ENCODE data around the gene RIPOR2. TPM values are rescaled to one million over a fixed set of nuclear protein-coding genes. Genes with fewer than 3 reads are reported as not detected.

Gene RIPOR2
- total RNA-seq, 1 donor from 2014 or later: 38.0 TPM

DNA sequence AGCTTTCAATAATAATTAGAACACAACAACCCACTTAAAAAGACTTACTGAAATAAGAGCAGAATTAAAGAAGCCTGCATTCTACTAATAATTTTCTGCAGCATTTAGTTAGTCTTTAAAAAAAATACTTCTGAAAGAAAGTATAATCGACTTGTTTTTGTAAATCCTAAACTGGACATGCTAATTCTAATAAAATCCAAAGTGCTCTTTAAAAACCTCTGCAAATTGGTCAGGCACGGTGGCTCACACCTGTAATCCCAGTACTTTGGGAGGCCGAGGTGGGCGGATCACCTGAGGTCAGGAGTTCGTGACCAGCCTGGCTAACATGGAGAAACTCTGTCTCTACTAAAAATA lies 79.5 kb downstream of the RIPOR2 start:
- TF ChIP-seq, protein P1, sequence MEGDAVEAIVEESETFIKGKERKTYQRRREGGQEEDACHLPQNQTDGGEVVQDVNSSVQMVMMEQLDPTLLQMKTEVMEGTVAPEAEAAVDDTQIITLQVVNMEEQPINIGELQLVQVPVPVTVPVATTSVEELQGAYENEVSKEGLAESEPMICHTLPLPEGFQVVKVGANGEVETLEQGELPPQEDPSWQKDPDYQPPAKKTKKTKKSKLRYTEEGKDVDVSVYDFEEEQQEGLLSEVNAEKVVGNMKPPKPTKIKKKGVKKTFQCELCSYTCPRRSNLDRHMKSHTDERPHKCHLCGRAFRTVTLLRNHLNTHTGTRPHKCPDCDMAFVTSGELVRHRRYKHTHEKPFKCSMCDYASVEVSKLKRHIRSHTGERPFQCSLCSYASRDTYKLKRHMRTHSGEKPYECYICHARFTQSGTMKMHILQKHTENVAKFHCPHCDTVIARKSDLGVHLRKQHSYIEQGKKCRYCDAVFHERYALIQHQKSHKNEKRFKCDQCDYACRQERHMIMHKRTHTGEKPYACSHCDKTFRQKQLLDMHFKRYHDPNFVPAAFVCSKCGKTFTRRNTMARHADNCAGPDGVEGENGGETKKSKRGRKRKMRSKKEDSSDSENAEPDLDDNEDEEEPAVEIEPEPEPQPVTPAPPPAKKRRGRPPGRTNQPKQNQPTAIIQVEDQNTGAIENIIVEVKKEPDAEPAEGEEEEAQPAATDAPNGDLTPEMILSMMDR (IDR thresholded peaks at IDR 0.05): no peak
- intact Hi-C loops (cut with DNase I): loop anchor here (5.0 to 10.0 kb wide), 2 partner anchors 159 to 211 kb away; no protein-coding TSS in a partner anchor
- ATAC-seq: no peak
- no peaks in the 10 kb centered on the region for H3K27me3 ChIP-seq (ENCODE audit: low read depth)
- peaks cover 20% of the 10 kb centered on the region for H3K36me3 ChIP-seq
- peak overlapping the region; percentile 44 for H3K27ac ChIP-seq
- no peak for DNase-seq
- no peaks in the 10 kb centered on the region for H3K9me3 ChIP-seq
- H3K4me3 ChIP-seq: no peak overlapping the region
- peaks cover 36% of the 10 kb centered on the region for H3K4me1 ChIP-seq

DNA sequence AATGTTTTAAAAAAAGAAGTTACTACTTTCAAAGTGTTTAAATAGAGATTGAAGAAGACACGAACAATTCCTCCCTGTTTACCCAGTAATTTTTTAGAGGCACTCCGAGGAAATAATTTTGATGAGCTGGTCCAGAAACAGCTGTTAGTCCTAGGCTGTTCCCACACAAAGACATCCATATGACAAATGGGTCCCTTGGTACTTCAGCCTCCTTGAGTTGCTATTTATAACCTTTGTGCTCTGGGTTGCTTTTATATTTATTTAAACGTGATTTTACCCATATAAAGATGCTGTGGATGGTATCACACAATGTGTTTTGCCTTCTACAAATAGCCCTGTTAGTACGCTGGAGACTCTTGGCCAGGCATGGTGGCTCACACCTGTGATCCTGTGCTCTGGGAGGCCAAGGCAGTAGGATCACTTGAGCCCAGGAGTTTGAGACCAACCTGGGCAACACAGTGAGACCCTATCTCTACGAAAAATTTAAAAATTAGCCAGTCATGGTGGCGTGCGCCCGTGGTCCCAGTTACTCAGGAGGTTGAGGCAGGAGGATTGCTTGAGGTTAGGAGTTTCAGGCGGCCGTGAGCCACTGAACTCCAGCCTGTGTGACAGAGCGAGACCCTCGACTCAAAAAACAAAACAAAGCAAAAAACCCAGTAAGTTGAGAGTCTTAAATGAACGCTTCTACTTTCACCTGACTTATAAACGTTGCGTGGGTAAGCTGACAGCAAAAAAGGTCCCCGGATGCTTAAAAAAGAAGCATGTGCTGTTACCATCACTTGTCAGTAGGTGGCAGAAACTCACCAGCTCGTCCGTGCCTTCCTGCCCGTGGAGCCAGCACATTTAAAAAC lies 80.1 kb downstream of the RIPOR2 start:
- ATAC-seq: peak; percentile 78 to 84
- Histone ChIP-seq H3K4me3 (no peak overlapping the region), H3K4me1 (peaks cover 36% of the 10 kb centered on the region), H3K27me3 (ENCODE audit: low read depth) (no peaks in the 10 kb centered on the region), H3K27ac (peak overlapping the region; percentile 44), H3K9me3 (no peaks in the 10 kb centered on the region), H3K36me3 (peaks cover 16% of the 10 kb centered on the region)
- DNase-seq: peak; percentile 68
- intact Hi-C loops (cut with DNase I): loop anchor here (5.0 to 10.0 kb wide), 2 partner anchors 159 to 212 kb away; no protein-coding TSS in a partner anchor
- TF ChIP-seq, protein P1 (IDR thresholded peaks at IDR 0.05): peak; percentile 88

DNA sequence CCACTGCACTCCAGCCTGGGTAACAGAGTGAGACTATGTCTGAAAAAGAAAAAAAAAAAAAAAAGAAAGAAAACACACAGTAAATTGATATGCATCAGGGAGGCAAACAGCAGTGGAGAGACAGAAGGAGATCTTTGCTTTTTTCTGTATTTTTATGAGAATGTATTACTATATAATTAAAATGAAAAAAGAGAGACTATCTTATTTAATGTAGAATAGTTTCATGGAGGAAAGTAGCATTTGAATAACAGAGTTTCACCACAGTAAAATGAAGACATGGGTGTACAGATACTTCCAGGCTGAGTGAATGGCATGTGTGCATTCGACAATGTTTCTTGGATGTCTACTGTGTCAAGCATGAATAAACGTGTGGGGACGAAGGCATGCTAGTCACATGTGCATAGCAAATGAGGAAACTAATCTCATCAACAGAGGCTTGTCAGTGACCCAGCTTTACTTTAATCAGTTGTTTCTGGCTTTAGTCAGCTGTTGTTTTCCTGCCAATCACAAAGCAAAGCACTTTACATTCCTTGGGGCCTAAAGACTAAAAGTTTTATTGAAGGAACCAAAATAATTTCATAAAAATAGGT lies 81.6 kb downstream of the RIPOR2 start:
- peaks cover 27% of the 10 kb centered on the region for H3K36me3 ChIP-seq
- peaks cover 35% of the 10 kb centered on the region for H3K4me1 ChIP-seq
- no peak for DNase-seq
- no peaks in the 10 kb centered on the region for H3K27me3 ChIP-seq (ENCODE audit: low read depth)
- H3K27ac ChIP-seq: no peak overlapping the region
- TF ChIP-seq, protein P1 (IDR thresholded peaks at IDR 0.05): no peak
- intact Hi-C loops (cut with DNase I): loop anchor here (10.0 kb wide), 1 partner anchor 161 kb away; no protein-coding TSS in a partner anchor
- no peak overlapping the region for H3K4me3 ChIP-seq
- ATAC-seq: no peak
- H3K9me3 ChIP-seq: no peaks in the 10 kb centered on the region

DNA sequence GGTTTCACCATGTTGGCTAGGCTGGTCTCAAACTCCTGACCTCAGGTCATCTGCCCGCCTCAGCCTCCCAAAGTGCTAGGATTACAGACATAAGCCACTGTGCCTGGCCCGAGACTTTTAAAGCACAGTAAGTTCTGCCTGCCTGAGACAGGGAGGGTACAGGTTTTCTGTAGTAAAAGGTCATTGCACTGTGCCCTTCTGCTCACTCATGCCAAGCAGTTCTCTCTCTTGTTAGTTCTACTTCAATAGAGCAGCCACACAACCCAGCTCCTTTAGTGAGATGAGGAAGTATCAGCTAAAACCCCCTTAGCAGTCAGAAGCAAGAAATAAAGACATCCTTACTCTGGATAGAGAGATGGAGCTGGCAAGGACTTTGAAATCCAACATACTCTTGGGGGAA lies 84.7 kb downstream of the RIPOR2 start:
- H3K4me1 ChIP-seq: peaks cover 6% of the 10 kb centered on the region
- ATAC-seq (no peak), DNase-seq (no peak)
- TF ChIP-seq, protein P1 (IDR thresholded peaks at IDR 0.05): no peak
- peaks cover 51% of the 10 kb centered on the region for H3K36me3 ChIP-seq
- intact Hi-C loops (cut with DNase I): loop anchor here (10.0 kb wide), 1 partner anchor 164 kb away; no protein-coding TSS in a partner anchor
- no peaks in the 10 kb centered on the region for H3K27me3 ChIP-seq (ENCODE audit: low read depth)
- H3K4me3 ChIP-seq: no peak overlapping the region
- H3K9me3 ChIP-seq: no peaks in the 10 kb centered on the region
- H3K27ac ChIP-seq: no peak overlapping the region

DNA sequence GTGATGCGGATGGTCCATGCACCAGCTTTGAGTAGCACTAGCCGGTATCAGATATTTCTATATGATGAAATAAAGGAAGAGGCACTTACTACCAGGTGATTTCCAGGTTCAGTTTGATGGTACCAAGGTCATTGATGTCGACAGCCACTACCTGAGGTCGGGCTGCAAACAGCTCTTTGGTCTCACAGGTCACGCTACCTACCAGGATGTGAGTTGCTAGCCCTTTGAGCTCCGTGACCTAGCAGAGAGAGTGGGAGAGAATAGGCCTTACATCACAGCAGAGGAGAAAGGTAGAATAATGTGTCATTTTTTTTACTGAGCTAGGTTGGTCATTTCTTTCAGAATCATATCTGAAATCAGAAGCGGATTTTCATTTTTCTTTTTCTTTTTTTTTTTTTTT lies 86.0 kb downstream of the RIPOR2 start:
- no peaks in the 10 kb centered on the region for H3K27me3 ChIP-seq (ENCODE audit: low read depth)
- H3K27ac ChIP-seq: no peak overlapping the region
- ATAC-seq: no peak
- TF ChIP-seq, protein P1 (IDR thresholded peaks at IDR 0.05): no peak
- no peak overlapping the region for H3K4me3 ChIP-seq
- no peaks in the 10 kb centered on the region for H3K4me1 ChIP-seq
- DNase-seq: no peak
- H3K36me3 ChIP-seq: peaks cover 54% of the 10 kb centered on the region
- H3K9me3 ChIP-seq: no peaks in the 10 kb centered on the region
- intact Hi-C loops (cut with DNase I): loop anchor here (10.0 kb wide), 1 partner anchor 165 kb away; no protein-coding TSS in a partner anchor

Data from lower lobe of right lung (tissue), 2 donors.